A549 (cell line): ENCODE data around the gene CHMP2B.

ENCODE experiments used
- MAFK ChIP-seq: fragments of 450-650 bp; IDR thresholded peaks from 2 replicates; pipeline ENCODE4 v1.6.1; 2014; ENCODE audit not compliant: partially characterized antibody
- TF ChIP-seq, protein P1 (sequence below): IDR thresholded peaks from 2 replicates; pipeline ENCODE4 v1.6.1; 2012
- TF ChIP-seq, protein P2 (sequence below): fragments of >200 bp; sonication (Bioruptor Twin); formaldehyde crosslinking; IDR thresholded peaks from 3 replicates; pipeline ENCODE4 v1.5.1; 2016
- TF ChIP-seq, protein P3 (sequence below): fragments of 150-350 bp; IDR thresholded peaks from 2 replicates; pipeline ENCODE4 v1.6.1; 2014; ENCODE audit warnings: low read depth, mild to moderate bottlenecking, low read length

DNA sequence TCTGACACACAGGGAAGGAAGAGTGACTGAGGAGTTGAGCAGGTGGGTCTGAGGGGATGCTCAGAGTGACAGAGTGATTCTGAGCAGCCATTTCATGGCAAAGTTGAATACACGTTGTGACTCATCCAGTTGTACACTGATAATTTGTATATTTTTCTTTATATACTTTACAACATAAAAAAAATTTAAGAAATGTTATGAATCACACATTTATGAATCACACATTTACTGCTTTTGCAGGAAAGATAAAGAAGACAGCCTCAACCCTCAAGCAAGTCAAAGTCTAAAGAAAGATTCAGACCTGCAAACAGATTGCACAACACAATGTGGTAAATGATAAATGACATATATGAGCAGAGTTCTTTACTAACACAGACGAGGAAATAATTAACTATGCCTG, 21.0 kb upstream of the CHMP2B start:
- TF ChIP-seq, protein P1, sequence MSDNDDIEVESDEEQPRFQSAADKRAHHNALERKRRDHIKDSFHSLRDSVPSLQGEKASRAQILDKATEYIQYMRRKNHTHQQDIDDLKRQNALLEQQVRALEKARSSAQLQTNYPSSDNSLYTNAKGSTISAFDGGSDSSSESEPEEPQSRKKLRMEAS: peak; percentile 84
- no peak for TF ChIP-seq MAFK
- TF ChIP-seq, protein P2, sequence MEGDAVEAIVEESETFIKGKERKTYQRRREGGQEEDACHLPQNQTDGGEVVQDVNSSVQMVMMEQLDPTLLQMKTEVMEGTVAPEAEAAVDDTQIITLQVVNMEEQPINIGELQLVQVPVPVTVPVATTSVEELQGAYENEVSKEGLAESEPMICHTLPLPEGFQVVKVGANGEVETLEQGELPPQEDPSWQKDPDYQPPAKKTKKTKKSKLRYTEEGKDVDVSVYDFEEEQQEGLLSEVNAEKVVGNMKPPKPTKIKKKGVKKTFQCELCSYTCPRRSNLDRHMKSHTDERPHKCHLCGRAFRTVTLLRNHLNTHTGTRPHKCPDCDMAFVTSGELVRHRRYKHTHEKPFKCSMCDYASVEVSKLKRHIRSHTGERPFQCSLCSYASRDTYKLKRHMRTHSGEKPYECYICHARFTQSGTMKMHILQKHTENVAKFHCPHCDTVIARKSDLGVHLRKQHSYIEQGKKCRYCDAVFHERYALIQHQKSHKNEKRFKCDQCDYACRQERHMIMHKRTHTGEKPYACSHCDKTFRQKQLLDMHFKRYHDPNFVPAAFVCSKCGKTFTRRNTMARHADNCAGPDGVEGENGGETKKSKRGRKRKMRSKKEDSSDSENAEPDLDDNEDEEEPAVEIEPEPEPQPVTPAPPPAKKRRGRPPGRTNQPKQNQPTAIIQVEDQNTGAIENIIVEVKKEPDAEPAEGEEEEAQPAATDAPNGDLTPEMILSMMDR: no peak
- TF ChIP-seq, protein P3, sequence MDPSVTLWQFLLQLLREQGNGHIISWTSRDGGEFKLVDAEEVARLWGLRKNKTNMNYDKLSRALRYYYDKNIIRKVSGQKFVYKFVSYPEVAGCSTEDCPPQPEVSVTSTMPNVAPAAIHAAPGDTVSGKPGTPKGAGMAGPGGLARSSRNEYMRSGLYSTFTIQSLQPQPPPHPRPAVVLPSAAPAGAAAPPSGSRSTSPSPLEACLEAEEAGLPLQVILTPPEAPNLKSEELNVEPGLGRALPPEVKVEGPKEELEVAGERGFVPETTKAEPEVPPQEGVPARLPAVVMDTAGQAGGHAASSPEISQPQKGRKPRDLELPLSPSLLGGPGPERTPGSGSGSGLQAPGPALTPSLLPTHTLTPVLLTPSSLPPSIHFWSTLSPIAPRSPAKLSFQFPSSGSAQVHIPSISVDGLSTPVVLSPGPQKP: no peak
